Astrocyte (in vitro differentiated cells and primary cell): Measurements from ENCODE around the gene PLS1.

Source experiments
- CTCF ChIP-seq: IDR thresholded peaks from 2 replicates; pipeline ENCODE4 v1.5.1; 2011; ENCODE audit warnings: low read depth, mild to moderate bottlenecking, inconsistent platforms, low read length, moderate library complexity; ENCODE audit not compliant: insufficient read depth
- EZH2 ChIP-seq: IDR thresholded peaks from 2 replicates; pipeline ENCODE4 v1.6.1; 2012; ENCODE audit warnings: mild to moderate bottlenecking, low read length, inconsistent platforms; ENCODE audit not compliant: insufficient read depth

GRCh38 chr3:142664819-142665218 lies 68.6 kb downstream of the PLS1 start:
- no peak for TF ChIP-seq CTCF
- no peak for TF ChIP-seq EZH2
